ENCODE data around the gene GRM4.

The GRM4 gene

DNA sequence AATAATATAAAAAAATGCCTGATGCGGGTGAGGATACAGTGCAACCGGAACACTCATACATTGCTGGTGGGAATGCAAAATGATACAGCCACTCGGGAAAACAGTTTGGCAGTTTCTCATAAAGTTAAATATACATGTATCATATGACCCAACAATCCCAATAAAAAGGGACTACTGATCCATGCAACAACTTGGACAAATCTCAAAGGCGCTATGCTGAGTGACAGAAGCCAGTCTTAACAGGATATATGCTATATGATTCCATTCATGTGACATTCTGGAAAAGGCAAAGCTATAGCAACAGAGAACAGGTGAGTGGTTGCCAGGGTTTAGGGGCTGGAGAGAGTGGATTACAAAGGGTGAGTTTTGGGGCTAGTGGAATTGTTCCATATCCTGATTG is 171.9 kb downstream of the GRM4 start:
- DNase-seq, result no peak

GRCh38 chr6:33971580-33971979 is 174.3 kb downstream of the GRM4 start:
- no peak for DNase-seq
